ENCODE results near the gene ZNF19. TPM values are rescaled to one million over a fixed set of nuclear protein-coding genes. Genes with fewer than 3 reads are reported as not detected.

ZNF19 gene
- polyA plus RNA-seq, 1 experiment: 1.6 TPM

DNA sequence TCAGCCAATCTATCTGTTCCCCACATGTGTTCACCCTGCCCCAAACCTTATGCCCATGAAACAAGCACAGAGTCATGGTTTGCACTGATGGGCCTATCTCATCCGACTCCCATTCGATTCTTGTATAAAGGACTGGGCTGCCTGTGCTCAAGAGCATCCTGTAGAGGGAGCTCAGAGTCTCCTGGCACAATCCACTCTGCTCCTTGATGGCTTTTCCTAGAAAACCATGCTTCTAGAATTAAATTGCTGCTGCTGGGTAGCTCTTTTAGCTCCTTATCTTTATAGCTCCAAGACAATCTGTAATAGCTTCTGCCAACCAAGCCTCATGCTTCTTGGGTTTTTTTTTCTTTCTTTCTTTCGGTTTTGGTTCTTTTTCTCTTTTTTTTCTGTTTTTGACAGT is 9.7 kb downstream of the ZNF19 start:
- ChIA-PET POLR2A (no interaction called here), CTCF (interaction anchor here (0.6 kb wide), 1 partner anchor 708 kb away, joined by 4 read pairs; no protein-coding TSS in a partner anchor)
- no peak for DNase-seq (ENCODE audit: low read depth)
- Histone ChIP-seq H3K4me3 (ENCODE audit: low read depth, low read length) (no peak overlapping the region), H3K36me3 (ENCODE audit: control insufficient read depth, insufficient read depth, low read length) (peaks cover 4% of the 10 kb centered on the region), H3K27me3 (ENCODE audit: control insufficient read depth, insufficient read depth, low read length) (no peaks in the 10 kb centered on the region)
- TF ChIP-seq, protein P1, sequence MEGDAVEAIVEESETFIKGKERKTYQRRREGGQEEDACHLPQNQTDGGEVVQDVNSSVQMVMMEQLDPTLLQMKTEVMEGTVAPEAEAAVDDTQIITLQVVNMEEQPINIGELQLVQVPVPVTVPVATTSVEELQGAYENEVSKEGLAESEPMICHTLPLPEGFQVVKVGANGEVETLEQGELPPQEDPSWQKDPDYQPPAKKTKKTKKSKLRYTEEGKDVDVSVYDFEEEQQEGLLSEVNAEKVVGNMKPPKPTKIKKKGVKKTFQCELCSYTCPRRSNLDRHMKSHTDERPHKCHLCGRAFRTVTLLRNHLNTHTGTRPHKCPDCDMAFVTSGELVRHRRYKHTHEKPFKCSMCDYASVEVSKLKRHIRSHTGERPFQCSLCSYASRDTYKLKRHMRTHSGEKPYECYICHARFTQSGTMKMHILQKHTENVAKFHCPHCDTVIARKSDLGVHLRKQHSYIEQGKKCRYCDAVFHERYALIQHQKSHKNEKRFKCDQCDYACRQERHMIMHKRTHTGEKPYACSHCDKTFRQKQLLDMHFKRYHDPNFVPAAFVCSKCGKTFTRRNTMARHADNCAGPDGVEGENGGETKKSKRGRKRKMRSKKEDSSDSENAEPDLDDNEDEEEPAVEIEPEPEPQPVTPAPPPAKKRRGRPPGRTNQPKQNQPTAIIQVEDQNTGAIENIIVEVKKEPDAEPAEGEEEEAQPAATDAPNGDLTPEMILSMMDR (IDR thresholded peaks at IDR 0.05; ENCODE audit: insufficient read depth, low read depth, low read length): peak; percentile 50

DNA sequence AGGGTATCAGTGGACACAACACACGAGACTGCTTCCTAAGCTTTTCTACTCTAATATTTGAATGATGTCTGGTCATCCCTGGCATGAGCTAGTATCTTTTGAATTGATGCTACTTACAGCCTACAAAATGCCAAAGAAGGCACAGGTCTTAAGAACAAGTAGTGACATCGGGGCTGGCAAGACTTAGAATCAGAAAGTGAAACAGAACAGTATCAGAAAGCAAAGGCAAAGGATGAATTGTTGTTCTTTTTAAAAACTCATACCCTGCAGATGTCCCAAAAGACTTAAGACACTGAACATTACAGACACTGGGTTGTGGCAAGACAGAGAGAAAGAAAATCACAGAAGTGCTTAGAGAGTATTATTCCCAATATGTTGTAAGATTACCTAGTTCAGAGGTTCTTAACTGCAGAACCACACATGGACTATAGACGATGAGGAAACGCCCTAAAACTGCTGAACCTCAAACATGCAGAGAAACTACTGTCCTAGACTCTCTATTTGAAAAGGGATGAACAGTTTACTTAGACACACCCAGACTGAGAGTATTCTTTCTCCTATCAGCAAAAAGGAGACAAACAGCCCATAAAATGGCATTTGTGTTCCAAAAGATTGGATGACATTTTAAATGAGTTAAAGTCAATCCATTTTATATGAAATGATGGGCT is 12.5 kb downstream of the ZNF19 start:
- TF ChIP-seq, protein P1 (IDR thresholded peaks at IDR 0.05; ENCODE audit: insufficient read depth, low read depth, low read length): no peak
- CTCF ChIA-PET: no interaction called here
- Histone ChIP-seq H3K4me3 (ENCODE audit: low read depth, low read length) (no peak overlapping the region), H3K36me3 (ENCODE audit: control insufficient read depth, insufficient read depth, low read length) (peaks cover 4% of the 10 kb centered on the region), H3K27me3 (ENCODE audit: control insufficient read depth, insufficient read depth, low read length) (no peaks in the 10 kb centered on the region)
- POLR2A ChIA-PET: no interaction called here
- no peak for DNase-seq (ENCODE audit: low read depth)

DNA sequence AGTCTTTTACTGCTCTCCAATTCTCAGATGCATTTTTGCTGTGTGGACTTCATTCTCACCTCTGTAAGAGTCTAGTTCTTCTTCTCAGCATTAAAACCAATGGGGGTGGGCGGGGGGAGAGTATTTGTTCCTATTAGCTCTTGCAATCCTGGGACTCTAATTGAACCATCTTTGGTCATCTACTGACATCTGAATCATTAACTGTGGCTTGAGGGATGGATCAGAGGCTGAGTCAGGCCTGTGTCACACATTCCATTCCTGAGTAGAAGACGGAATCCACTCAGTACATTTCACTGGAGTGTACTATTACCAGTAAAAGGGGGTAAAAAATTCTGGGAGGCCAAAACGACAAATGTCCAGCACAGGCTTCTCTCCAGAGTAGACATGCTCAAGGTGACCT is 14.3 kb downstream of the ZNF19 start:
- TF ChIP-seq, protein P1 (IDR thresholded peaks at IDR 0.05; ENCODE audit: insufficient read depth, low read depth, low read length): no peak
- CTCF ChIA-PET: interaction anchor here (1.0 to 1.2 kb wide), 4 partner anchors 9 to 63 kb away, joined by 3 to 5 read pairs (median 4); no protein-coding TSS in a partner anchor

DNA sequence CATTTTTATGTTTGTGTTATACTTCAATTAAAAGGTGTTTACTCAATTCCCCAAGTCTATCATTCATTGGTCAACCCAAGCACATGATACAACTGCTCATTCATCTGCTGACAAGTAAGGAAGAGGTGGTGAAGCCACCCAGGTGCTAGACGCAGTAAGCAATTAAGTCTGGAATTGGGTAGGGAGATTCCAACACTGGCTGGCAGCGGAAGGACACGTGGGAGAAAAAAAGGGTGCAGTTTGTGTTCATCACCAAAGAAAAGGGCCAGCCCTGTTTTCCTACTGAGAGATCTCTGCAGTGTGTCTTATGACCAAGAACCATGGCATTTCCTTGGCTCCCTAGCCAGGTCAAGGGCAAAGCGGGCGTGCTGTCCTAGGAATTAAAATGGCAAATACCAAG is 15.2 kb downstream of the ZNF19 start:
- POLR2A ChIA-PET: interaction anchor here (1.2 to 1.3 kb wide), 2 partner anchors 10 to 14 kb away, joined by 5 to 9 read pairs; no protein-coding TSS in a partner anchor
- Histone ChIP-seq H3K4me3 (ENCODE audit: low read depth, low read length) (no peak overlapping the region), H3K36me3 (ENCODE audit: control insufficient read depth, insufficient read depth, low read length) (peaks cover 4% of the 10 kb centered on the region; the same call in 1 of the 2 replicates), H3K27me3 (ENCODE audit: control insufficient read depth, insufficient read depth, low read length) (no peaks in the 10 kb centered on the region)
- CTCF ChIA-PET: interaction anchor here (0.6 to 1.2 kb wide), 2 partner anchors 14 to 35 kb away, joined by 4 read pairs; no protein-coding TSS in a partner anchor
- TF ChIP-seq, protein P1 (IDR thresholded peaks at IDR 0.05; ENCODE audit: insufficient read depth, low read depth, low read length): no peak
- no peak for DNase-seq (ENCODE audit: low read depth)

More for the DNA sequence above, 14.3 kb downstream of the ZNF19 start:
- POLR2A ChIA-PET: interaction anchor here (1.2 to 1.3 kb wide), 2 partner anchors 9 to 15 kb away, joined by 5 to 9 read pairs; no protein-coding TSS in a partner anchor
- Histone ChIP-seq H3K36me3 (ENCODE audit: control insufficient read depth, insufficient read depth, low read length) (peaks cover 4% of the 10 kb centered on the region; the same call in 1 of the 2 replicates), H3K27me3 (ENCODE audit: control insufficient read depth, insufficient read depth, low read length) (no peaks in the 10 kb centered on the region), H3K4me3 (ENCODE audit: low read depth, low read length) (no peak overlapping the region)
- peak; percentile 71 for DNase-seq (ENCODE audit: low read depth)

DNA sequence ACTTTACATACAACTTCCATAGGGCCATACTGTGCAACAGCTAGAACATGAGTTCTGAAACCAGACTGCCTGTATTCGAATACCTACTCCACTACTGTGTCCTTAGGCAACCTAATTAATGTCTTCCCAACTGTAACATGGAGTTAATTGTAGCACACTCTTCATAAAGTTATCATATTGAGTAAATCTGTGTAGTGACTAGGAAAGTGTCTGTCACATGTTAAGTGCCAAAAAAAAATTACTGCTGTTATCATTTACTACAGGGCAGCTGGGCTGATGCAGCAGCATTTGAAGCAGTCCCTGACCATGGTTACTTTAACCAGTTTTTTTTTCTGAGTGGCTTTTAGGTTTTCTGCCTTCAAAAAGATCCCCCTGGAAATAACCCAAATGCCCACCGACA is 16.2 kb downstream of the ZNF19 start:
- Histone ChIP-seq H3K36me3 (ENCODE audit: control insufficient read depth, insufficient read depth, low read length) (peaks cover 4% of the 10 kb centered on the region; the same call in 1 of the 2 replicates), H3K4me3 (ENCODE audit: low read depth, low read length) (no peak overlapping the region), H3K27me3 (ENCODE audit: control insufficient read depth, insufficient read depth, low read length) (no peaks in the 10 kb centered on the region)
- ChIA-PET POLR2A (no interaction called here), CTCF (interaction anchor here (1.8 kb wide), 1 partner anchor 12 kb away, joined by 4 read pairs; no protein-coding TSS in a partner anchor)
- TF ChIP-seq, protein P1 (IDR thresholded peaks at IDR 0.05; ENCODE audit: insufficient read depth, low read depth, low read length): no peak
- no peak for DNase-seq (ENCODE audit: low read depth)
